ENCODE data around the gene MRPS31.
A peak's percentile ranks its signal among the peaks of the same experiment; 100 is the strongest.

The MRPS31 gene

DNA sequence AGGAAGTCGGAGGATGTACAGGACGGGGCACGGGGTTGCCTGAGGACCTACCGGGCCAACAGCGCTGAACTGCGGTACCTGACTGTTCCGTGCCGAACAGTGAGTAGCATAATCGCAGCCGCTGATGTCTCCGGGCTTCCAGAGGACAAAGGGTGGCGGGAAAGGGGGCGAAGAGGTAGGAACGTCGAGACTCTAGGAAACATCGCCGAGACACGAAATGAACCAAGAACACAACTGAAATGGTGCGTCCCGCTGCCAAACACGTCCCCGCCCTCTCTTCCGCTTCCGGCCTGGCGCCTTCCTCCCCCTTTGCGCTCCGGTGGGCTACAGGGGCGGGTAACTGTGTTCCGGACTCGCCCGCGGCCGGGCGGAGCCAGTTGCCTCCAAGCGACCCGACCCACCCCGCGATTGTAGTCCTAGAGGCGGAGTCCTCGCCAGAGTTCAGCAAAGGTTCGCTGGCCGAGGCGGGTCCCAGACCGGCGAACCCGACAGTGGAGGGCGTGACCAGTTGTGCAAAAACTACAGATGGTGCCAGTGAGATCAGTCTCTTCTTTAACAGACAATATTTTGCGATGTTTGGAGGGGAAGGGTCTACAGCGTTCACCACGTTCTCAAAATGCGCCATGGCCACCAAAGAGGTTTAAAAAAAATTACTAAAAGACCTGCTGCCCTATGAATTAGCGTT lies at the start of gene MRPS31:
Gene MRPS31 (minus strand): TSS at position 257 of the 685 bp plus-strand sequence. CDS start 54 bp downstream, at position 203.
- H3K9me3 ChIP-seq (ENCODE audit: control insufficient read depth in 1 of 2, low read length in 2 of 2) = no peaks in the 10 kb centered on the region
- peaks cover 8 to 12% of the 10 kb centered on the region in 2 donors for H3K4me1 ChIP-seq (ENCODE audit: control insufficient read depth in 1 of 2, insufficient read depth in 2 of 2, low read length in 2 of 2)
- peak within 1 kb of the TSS; percentile 83 for H3K27ac ChIP-seq (ENCODE audit: low read depth, low read length)
- H3K9ac ChIP-seq (ENCODE audit: low read depth in 1 of 2, low read length in 2 of 2) = peak within 1 kb of the TSS; percentile 95 to 98
- peak within 1 kb of the TSS; percentile 93 to 100 for H3K4me3 ChIP-seq (ENCODE audit: low read depth in 1 of 2, low read length in 2 of 2)
- H3K36me3 ChIP-seq (ENCODE audit: control insufficient read depth in 1 of 2, insufficient read depth in 2 of 2, low read length in 2 of 2) = peaks cover 0 to 4% of the 10 kb centered on the region in 2 donors
- no peaks in the 10 kb centered on the region for H3K27me3 ChIP-seq (ENCODE audit: control insufficient read depth in 1 of 2, insufficient read depth in 2 of 2, low read length in 2 of 2)

DNA sequence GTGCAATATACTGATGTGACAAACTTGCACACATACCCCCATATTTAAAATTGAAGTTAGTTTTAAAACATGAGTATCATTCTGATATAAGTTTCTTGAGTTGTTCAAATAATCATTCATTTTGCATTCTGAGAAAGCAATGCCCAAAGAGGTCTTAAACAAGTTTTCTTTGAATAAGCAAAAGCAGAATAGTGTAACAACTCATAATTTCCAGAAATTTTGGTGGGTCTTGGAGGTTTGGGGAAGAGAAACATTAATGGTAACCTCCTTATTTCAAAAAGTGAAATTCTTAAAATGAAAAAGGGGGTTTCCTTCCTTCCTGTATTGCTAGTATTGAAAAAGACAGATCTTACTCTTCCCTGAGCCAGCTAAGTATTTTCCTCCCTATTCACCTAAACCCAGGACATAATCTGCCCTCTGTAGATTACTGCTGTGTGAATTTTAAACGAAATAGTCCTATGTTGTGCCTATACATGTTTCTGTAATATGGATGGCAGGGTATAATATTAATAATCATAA lies 48.9 kb upstream of the MRPS31 start:
- Histone ChIP-seq H3K9me3 (ENCODE audit: control insufficient read depth in 1 of 2, low read length in 2 of 2) (peaks cover 0 to 4% of the 10 kb centered on the region in 2 donors), H3K36me3 (ENCODE audit: control insufficient read depth in 1 of 2, insufficient read depth in 2 of 2, low read length in 2 of 2) (no peaks in the 10 kb centered on the region), H3K4me1 (ENCODE audit: control insufficient read depth in 1 of 2, insufficient read depth in 2 of 2, low read length in 2 of 2) (no peaks in the 10 kb centered on the region), H3K9ac (ENCODE audit: low read depth in 1 of 2, low read length in 2 of 2) (no peak overlapping the region), H3K27me3 (ENCODE audit: control insufficient read depth in 1 of 2, insufficient read depth in 2 of 2, low read length in 2 of 2) (no peaks in the 10 kb centered on the region), H3K27ac (ENCODE audit: low read depth, low read length) (no peak overlapping the region), H3K4me3 (ENCODE audit: low read depth in 1 of 2, low read length in 2 of 2) (no peak overlapping the region)

DNA sequence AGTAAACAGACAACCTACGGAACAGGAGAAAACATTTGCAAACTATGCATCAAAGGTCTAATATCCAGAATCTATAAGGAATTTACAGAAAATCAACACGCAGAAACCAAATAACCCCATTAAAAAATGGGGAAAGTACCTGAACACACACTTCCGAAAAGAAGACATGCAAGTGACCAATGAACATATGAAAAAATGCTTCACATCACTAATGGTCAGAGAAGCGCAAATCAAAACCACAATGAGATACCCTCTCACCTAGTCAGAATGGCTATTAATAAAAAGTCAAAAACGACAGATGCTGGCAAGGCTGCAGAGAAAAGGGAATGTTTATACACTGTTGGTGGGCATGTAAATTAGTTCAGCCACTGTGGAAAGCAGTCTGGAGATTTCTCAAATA lies 47.9 kb upstream of the MRPS31 start:
- Histone ChIP-seq H3K36me3 (ENCODE audit: control insufficient read depth in 1 of 2, insufficient read depth in 2 of 2, low read length in 2 of 2) (no peaks in the 10 kb centered on the region), H3K9ac (ENCODE audit: low read depth in 1 of 2, low read length in 2 of 2) (no peak overlapping the region), H3K27ac (ENCODE audit: low read depth, low read length) (no peak overlapping the region), H3K27me3 (ENCODE audit: control insufficient read depth in 1 of 2, insufficient read depth in 2 of 2, low read length in 2 of 2) (no peaks in the 10 kb centered on the region), H3K4me3 (ENCODE audit: low read depth in 1 of 2, low read length in 2 of 2) (no peak overlapping the region), H3K9me3 (ENCODE audit: control insufficient read depth in 1 of 2, low read length in 2 of 2) (peaks cover 0 to 4% of the 10 kb centered on the region in 2 donors), H3K4me1 (ENCODE audit: control insufficient read depth in 1 of 2, insufficient read depth in 2 of 2, low read length in 2 of 2) (peaks cover 0 to 2% of the 10 kb centered on the region in 2 donors)

DNA sequence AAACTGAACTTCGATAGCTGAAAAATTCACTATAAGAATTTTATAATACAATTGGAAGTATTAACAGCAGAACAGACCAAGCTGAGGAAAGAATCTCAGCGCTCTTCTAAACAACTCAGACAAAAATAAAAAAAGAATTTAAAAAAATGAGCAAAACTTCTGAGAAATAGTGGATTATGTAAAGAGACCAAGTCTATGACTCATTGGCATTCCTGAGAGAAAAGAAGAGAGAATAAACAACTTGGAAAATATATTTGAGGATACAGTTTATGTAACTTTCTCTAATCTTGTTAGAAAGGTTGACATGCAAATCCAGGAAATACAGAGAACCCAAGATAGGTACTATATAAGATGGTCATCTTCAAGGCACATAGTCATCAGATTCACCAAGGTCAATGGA lies 43.8 kb upstream of the MRPS31 start:
- H3K36me3 ChIP-seq (ENCODE audit: control insufficient read depth in 1 of 2, insufficient read depth in 2 of 2, low read length in 2 of 2) = peaks cover 10 to 31% of the 10 kb centered on the region in 2 donors
- no peaks in the 10 kb centered on the region for H3K27me3 ChIP-seq (ENCODE audit: control insufficient read depth in 1 of 2, insufficient read depth in 2 of 2, low read length in 2 of 2)
- no peak overlapping the region for H3K27ac ChIP-seq (ENCODE audit: low read depth, low read length)

DNA sequence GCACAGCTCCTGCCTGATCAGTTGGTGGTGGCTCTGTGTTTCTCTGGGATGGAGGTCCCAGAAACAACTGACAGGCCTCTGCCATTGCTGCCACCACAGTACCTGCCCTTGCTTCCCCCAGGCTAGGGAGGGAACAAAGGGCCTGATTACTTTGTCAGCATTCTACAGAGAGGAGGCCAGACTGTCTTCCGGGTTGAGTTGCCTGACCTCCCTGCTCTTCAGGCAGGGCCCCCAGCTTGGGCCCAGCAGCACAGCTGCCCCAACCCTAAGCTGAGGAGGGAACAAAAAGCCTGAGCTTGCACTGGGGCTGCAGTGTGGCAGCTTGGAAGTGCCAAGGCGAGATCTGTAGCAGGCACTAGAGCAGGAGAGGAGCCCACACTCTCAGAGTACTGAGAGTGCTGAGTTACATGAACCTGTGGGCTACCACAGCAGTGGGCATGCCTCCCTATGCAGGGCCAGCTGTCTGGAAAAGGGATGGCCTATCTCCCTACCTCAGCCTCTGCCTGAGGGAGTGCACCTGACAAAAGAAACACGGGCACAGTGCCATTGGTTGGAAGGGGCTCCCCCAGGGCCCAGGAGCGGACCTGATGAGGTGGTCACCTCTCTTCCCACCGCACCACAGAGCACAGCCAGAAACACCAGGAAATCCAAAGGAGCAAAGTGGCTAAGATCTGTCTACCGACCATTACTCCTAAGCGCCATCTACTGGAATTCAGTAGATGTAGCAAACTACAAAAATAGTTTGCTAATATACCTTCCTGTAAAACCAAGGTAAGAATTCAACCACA lies 42.9 kb upstream of the MRPS31 start:
- Histone ChIP-seq H3K9ac (ENCODE audit: low read depth in 1 of 2, low read length in 2 of 2) (no peak overlapping the region), H3K36me3 (ENCODE audit: control insufficient read depth in 1 of 2, insufficient read depth in 2 of 2, low read length in 2 of 2) (peaks cover 10 to 41% of the 10 kb centered on the region in 2 donors), H3K9me3 (ENCODE audit: control insufficient read depth in 1 of 2, low read length in 2 of 2) (peaks cover 0 to 4% of the 10 kb centered on the region in 2 donors), H3K27ac (ENCODE audit: low read depth, low read length) (no peak overlapping the region), H3K4me3 (ENCODE audit: low read depth in 1 of 2, low read length in 2 of 2) (no peak overlapping the region), H3K4me1 (ENCODE audit: control insufficient read depth in 1 of 2, insufficient read depth in 2 of 2, low read length in 2 of 2) (peaks cover 0 to 10% of the 10 kb centered on the region in 2 donors), H3K27me3 (ENCODE audit: control insufficient read depth in 1 of 2, insufficient read depth in 2 of 2, low read length in 2 of 2) (no peaks in the 10 kb centered on the region)

More for the DNA sequence above, 43.8 kb upstream of the MRPS31 start:
- H3K9ac ChIP-seq (ENCODE audit: low read depth in 1 of 2, low read length in 2 of 2) = no peak overlapping the region
- no peak overlapping the region for H3K4me3 ChIP-seq (ENCODE audit: low read depth in 1 of 2, low read length in 2 of 2)
- peaks cover 0 to 10% of the 10 kb centered on the region in 2 donors for H3K4me1 ChIP-seq (ENCODE audit: control insufficient read depth in 1 of 2, insufficient read depth in 2 of 2, low read length in 2 of 2)
- H3K9me3 ChIP-seq (ENCODE audit: control insufficient read depth in 1 of 2, low read length in 2 of 2) = peaks cover 0 to 4% of the 10 kb centered on the region in 2 donors

DNA sequence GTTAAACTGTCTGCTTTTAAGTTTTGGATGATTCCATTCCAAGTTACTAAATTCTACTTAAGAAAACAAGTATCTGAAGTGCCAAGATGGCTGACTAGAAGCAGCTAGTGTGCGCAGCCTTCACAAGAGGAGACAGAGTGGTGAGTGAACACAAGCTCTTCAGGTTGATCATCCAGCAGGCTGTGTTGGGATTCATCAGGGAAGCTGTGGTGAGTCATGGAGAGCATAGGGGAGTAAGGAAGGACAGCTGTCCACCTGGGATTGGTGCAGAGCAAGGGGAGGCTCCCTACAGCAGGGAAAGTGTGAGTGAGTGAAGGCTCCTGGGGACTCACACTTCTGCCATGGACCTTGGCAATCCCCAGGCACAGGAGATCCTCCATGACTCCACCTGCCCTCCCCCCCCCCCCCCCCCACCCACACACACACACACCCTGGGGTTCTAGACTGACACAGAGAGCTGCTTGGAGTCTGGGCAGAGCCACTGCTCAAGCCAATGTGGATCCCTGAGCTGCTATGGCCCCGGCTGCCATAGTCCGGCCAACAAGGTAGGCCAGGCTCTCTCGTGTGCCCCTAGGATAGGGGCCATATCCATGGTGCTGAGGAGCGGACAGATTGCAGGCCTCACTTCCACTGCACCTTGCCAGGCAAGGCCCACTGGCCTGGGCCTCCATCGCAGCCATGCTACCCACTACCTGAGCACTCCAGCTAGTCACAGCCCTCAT lies 41.9 kb upstream of the MRPS31 start:
- H3K36me3 ChIP-seq (ENCODE audit: control insufficient read depth in 1 of 2, insufficient read depth in 2 of 2, low read length in 2 of 2) = peaks cover 13 to 48% of the 10 kb centered on the region in 2 donors
- no peak overlapping the region for H3K9ac ChIP-seq (ENCODE audit: low read depth in 1 of 2, low read length in 2 of 2)
- H3K4me3 ChIP-seq (ENCODE audit: low read depth in 1 of 2, low read length in 2 of 2) = no peak overlapping the region
- peaks cover 0 to 10% of the 10 kb centered on the region in 2 donors for H3K4me1 ChIP-seq (ENCODE audit: control insufficient read depth in 1 of 2, insufficient read depth in 2 of 2, low read length in 2 of 2)
- H3K27me3 ChIP-seq (ENCODE audit: control insufficient read depth in 1 of 2, insufficient read depth in 2 of 2, low read length in 2 of 2) = no peaks in the 10 kb centered on the region
- peaks cover 0 to 4% of the 10 kb centered on the region in 2 donors for H3K9me3 ChIP-seq (ENCODE audit: control insufficient read depth in 1 of 2, low read length in 2 of 2)
- no peak overlapping the region for H3K27ac ChIP-seq (ENCODE audit: low read depth, low read length)

DNA sequence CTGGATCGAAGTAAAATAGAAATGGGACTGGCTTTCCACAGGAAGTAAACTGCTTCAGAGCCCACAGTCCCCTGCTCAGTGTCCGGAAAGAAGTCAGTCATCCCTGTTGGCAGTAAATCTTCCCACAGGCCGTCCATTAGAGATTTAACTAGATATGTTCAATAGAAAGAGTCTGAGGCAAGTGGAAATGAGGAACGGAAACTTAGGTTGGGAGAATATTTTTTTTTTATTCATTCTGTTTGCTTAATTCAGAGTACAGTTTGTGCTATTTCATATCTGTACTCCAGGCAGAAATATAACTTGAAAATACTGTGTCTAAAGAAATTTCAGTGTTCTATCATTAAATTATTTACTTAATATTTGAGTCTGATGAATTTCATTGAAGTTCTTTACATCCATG lies 41.1 kb upstream of the MRPS31 start:
- H3K9ac ChIP-seq (ENCODE audit: low read depth in 1 of 2, low read length in 2 of 2) = no peak overlapping the region
- H3K36me3 ChIP-seq (ENCODE audit: control insufficient read depth in 1 of 2, insufficient read depth in 2 of 2, low read length in 2 of 2) = peaks cover 19 to 54% of the 10 kb centered on the region in 2 donors
- H3K27ac ChIP-seq (ENCODE audit: low read depth, low read length) = no peak overlapping the region
- peaks cover under 1 to 16% of the 10 kb centered on the region in 2 donors for H3K4me1 ChIP-seq (ENCODE audit: control insufficient read depth in 1 of 2, insufficient read depth in 2 of 2, low read length in 2 of 2)
- H3K9me3 ChIP-seq (ENCODE audit: control insufficient read depth in 1 of 2, low read length in 2 of 2) = peaks cover 0 to 4% of the 10 kb centered on the region in 2 donors
- no peaks in the 10 kb centered on the region for H3K27me3 ChIP-seq (ENCODE audit: control insufficient read depth in 1 of 2, insufficient read depth in 2 of 2, low read length in 2 of 2)
- no peak overlapping the region for H3K4me3 ChIP-seq (ENCODE audit: low read depth in 1 of 2, low read length in 2 of 2)

DNA sequence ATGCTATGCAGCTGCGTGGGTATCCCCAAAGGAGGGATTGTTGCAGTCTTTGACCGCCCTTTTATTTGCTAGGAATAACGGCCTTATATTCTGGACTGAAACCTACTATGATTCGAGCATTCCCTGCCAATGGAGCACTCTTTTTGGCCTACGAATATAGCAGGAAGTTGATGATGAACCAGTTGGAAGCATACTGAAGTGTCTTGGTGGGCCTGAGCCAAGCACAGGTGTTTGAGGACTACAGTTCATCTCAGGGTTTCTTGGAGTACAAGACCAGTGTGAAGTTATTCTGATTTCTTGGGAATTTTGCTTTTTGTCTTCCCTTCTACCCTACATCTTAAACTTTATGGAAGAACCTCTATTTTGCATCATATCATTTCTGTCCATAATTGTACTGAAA lies 38.5 kb upstream of the MRPS31 start:
- peaks cover 27 to 72% of the 10 kb centered on the region in 2 donors for H3K36me3 ChIP-seq (ENCODE audit: control insufficient read depth in 1 of 2, insufficient read depth in 2 of 2, low read length in 2 of 2)
- H3K9ac ChIP-seq (ENCODE audit: low read depth in 1 of 2, low read length in 2 of 2) = no peak overlapping the region
- H3K27ac ChIP-seq (ENCODE audit: low read depth, low read length) = no peak overlapping the region
- H3K9me3 ChIP-seq (ENCODE audit: control insufficient read depth in 1 of 2, low read length in 2 of 2) = no peaks in the 10 kb centered on the region
- peaks cover 23 to 40% of the 10 kb centered on the region in 2 donors for H3K4me1 ChIP-seq (ENCODE audit: control insufficient read depth in 1 of 2, insufficient read depth in 2 of 2, low read length in 2 of 2)
- H3K4me3 ChIP-seq (ENCODE audit: low read depth in 1 of 2, low read length in 2 of 2) = no peak overlapping the region
- H3K27me3 ChIP-seq (ENCODE audit: control insufficient read depth in 1 of 2, insufficient read depth in 2 of 2, low read length in 2 of 2) = no peaks in the 10 kb centered on the region

DNA sequence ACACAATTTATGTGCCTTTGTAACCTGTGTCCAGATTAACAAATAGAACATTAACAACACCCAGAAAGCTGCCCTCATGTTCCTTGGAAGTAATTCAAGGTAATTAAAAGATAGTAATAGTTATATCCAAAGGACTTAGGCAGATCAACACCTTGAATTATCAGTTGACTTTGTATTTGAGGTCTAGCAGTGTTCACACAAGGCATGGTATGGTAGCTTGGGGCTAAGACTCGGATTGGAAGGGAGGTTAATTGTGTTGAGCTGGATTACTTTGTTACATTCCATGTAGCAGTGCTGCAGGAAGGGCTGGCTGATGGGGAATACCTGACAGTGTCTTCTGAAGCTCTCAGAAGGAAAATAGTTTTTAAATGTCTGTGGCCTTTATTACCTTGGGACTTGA lies 35.3 kb upstream of the MRPS31 start:
- Histone ChIP-seq H3K27ac (ENCODE audit: low read depth, low read length) (no peak overlapping the region), H3K4me1 (ENCODE audit: control insufficient read depth in 1 of 2, insufficient read depth in 2 of 2, low read length in 2 of 2) (peaks cover 46 to 54% of the 10 kb centered on the region in 2 donors), H3K4me3 (ENCODE audit: low read depth in 1 of 2, low read length in 2 of 2) (no peak overlapping the region), H3K36me3 (ENCODE audit: control insufficient read depth in 1 of 2, insufficient read depth in 2 of 2, low read length in 2 of 2) (peaks cover 24 to 72% of the 10 kb centered on the region in 2 donors), H3K27me3 (ENCODE audit: control insufficient read depth in 1 of 2, insufficient read depth in 2 of 2, low read length in 2 of 2) (no peaks in the 10 kb centered on the region), H3K9me3 (ENCODE audit: control insufficient read depth in 1 of 2, low read length in 2 of 2) (no peaks in the 10 kb centered on the region), H3K9ac (ENCODE audit: low read depth in 1 of 2, low read length in 2 of 2) (no peak overlapping the region)
